Measurements from ENCODE around the gene LINC00237. TPM values are rescaled to one million over a fixed set of nuclear protein-coding genes. Genes with fewer than 3 reads are reported as not detected.

Gene LINC00237
- total RNA-seq, 2 donors from 2014 or later, result 2.0 TPM; not detected in 1

DNA sequence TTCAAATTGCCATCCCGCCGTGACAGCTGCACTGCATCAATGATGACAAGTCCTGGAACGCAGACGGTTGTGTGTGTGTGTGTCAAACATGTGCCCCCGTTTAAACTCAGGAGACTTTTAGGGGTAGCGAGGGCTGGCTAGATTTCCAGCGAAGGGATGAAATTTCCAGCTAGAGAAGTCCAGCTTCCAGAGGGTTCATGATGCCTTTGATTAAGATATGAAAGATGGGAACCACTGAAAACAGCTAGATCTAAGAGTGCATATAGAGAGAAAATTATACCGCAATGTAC, 20.4 kb upstream of the LINC00237 start:
- H3K27me3 ChIP-seq (ENCODE audit: control insufficient read depth, insufficient read depth, low read length, poor library complexity, severe bottlenecking), result no peaks in the 10 kb centered on the region
- Mint-ChIP-seq H3K4me3 (peak overlapping the region; percentile 73), H3K27ac (peak overlapping the region; percentile 8), H3K36me3 (ENCODE audit: low read depth) (peaks cover 6% of the 10 kb centered on the region), H3K9me3 (no peaks in the 10 kb centered on the region), H3K4me1 (peaks cover 40% of the 10 kb centered on the region), H3K27me3 (ENCODE audit: insufficient read depth) (no peaks in the 10 kb centered on the region)
- no peak overlapping the region for H3K27ac ChIP-seq (ENCODE audit: low read depth, low read length)
- 17 to 21% methylated on average over 6 to 8 of the region's 8 CpGs for WGBS, 2 experiments (ENCODE audit: insufficient coverage in 1 of 2, insufficient read length in 1 of 2)
- TF ChIP-seq, protein P1, sequence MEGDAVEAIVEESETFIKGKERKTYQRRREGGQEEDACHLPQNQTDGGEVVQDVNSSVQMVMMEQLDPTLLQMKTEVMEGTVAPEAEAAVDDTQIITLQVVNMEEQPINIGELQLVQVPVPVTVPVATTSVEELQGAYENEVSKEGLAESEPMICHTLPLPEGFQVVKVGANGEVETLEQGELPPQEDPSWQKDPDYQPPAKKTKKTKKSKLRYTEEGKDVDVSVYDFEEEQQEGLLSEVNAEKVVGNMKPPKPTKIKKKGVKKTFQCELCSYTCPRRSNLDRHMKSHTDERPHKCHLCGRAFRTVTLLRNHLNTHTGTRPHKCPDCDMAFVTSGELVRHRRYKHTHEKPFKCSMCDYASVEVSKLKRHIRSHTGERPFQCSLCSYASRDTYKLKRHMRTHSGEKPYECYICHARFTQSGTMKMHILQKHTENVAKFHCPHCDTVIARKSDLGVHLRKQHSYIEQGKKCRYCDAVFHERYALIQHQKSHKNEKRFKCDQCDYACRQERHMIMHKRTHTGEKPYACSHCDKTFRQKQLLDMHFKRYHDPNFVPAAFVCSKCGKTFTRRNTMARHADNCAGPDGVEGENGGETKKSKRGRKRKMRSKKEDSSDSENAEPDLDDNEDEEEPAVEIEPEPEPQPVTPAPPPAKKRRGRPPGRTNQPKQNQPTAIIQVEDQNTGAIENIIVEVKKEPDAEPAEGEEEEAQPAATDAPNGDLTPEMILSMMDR (conservative IDR thresholded peaks at IDR 0.05), result no peak
- peak overlapping the region; percentile 84 for H3K4me3 ChIP-seq (ENCODE audit: low read length)
- no peaks in the 10 kb centered on the region for H3K36me3 ChIP-seq (ENCODE audit: control insufficient read depth, insufficient read depth, low read length)
- no peak for DNase-seq
- peak overlapping the region; percentile 63 for H3K9ac ChIP-seq (ENCODE audit: extremely low read depth, low read length, poor library complexity, severe bottlenecking)
- no peaks in the 10 kb centered on the region for H3K4me1 ChIP-seq (ENCODE audit: control insufficient read depth, insufficient read depth, low read length)
- no peaks in the 10 kb centered on the region for H3K9me3 ChIP-seq (ENCODE audit: control insufficient read depth, low read length)

GRCh38 chr20:21125849-21126580, 19.9 kb upstream of the LINC00237 start, which contains the start of gene KIZ:
KIZ (plus strand) TSS chr20:21126082; CDS start chr20:21126116, 34 bp downstream.
- WGBS, 2 experiments (ENCODE audit: insufficient coverage in 1 of 2, insufficient read length in 1 of 2), result 0% methylated on average over 7 to 66 of the region's 66 CpGs
- peak within 1 kb of the TSS; percentile 14 for H3K27ac ChIP-seq (ENCODE audit: low read depth, low read length)
- peak within 1 kb of the TSS; percentile 91 for H3K27ac Mint-ChIP-seq

GRCh38 chr20:21125072-21125848, 19.1 kb upstream of the LINC00237 start:
- no peaks in the 10 kb centered on the region for H3K27me3 Mint-ChIP-seq (ENCODE audit: insufficient read depth)
- H3K36me3 Mint-ChIP-seq (ENCODE audit: low read depth), result peaks cover 2% of the 10 kb centered on the region
- no peak for DNase-seq
- Histone ChIP-seq H3K27me3 (ENCODE audit: control insufficient read depth, insufficient read depth, low read length, poor library complexity, severe bottlenecking) (no peaks in the 10 kb centered on the region), H3K27ac (ENCODE audit: low read depth, low read length) (no peak overlapping the region), H3K36me3 (ENCODE audit: control insufficient read depth, insufficient read depth, low read length) (no peaks in the 10 kb centered on the region), H3K9me3 (ENCODE audit: control insufficient read depth, low read length) (no peaks in the 10 kb centered on the region), H3K4me3 (ENCODE audit: low read length) (peak overlapping the region; percentile 79), H3K9ac (ENCODE audit: extremely low read depth, low read length, poor library complexity, severe bottlenecking) (peak overlapping the region; percentile 7), H3K4me1 (ENCODE audit: control insufficient read depth, insufficient read depth, low read length) (no peaks in the 10 kb centered on the region)
- H3K9me3 Mint-ChIP-seq, result peaks cover 3% of the 10 kb centered on the region
- TF ChIP-seq, protein P1 (conservative IDR thresholded peaks at IDR 0.05), result peak; percentile 53
- peak overlapping the region; percentile 91 for H3K27ac Mint-ChIP-seq
- WGBS, 2 experiments (ENCODE audit: insufficient coverage in 1 of 2, insufficient read length in 1 of 2), result 9 to 14% methylated on average over 15 to 25 of the region's 25 CpGs
- peak overlapping the region; percentile 73 for H3K4me3 Mint-ChIP-seq
- peaks cover 30% of the 10 kb centered on the region for H3K4me1 Mint-ChIP-seq

More at GRCh38 chr20:21125849-21126580, 19.9 kb upstream of the LINC00237 start, which contains the start of gene KIZ:
- DNase-seq, result peak; percentile 99
- peak within 1 kb of the TSS; percentile 73 for H3K4me3 Mint-ChIP-seq
- TF ChIP-seq, protein P1 (conservative IDR thresholded peaks at IDR 0.05), result peak; percentile 69
- no peaks in the 10 kb centered on the region for H3K27me3 ChIP-seq (ENCODE audit: control insufficient read depth, insufficient read depth, low read length, poor library complexity, severe bottlenecking)
- H3K9ac ChIP-seq (ENCODE audit: extremely low read depth, low read length, poor library complexity, severe bottlenecking), result peak within 1 kb of the TSS; percentile 63
- peak within 1 kb of the TSS; percentile 84 for H3K4me3 ChIP-seq (ENCODE audit: low read length)
- no peaks in the 10 kb centered on the region for H3K36me3 ChIP-seq (ENCODE audit: control insufficient read depth, insufficient read depth, low read length)
- peaks cover 4% of the 10 kb centered on the region for H3K36me3 Mint-ChIP-seq (ENCODE audit: low read depth)
- H3K27me3 Mint-ChIP-seq (ENCODE audit: insufficient read depth), result no peaks in the 10 kb centered on the region
- H3K4me1 ChIP-seq (ENCODE audit: control insufficient read depth, insufficient read depth, low read length), result no peaks in the 10 kb centered on the region
- no peaks in the 10 kb centered on the region for H3K9me3 ChIP-seq (ENCODE audit: control insufficient read depth, low read length)
- peaks cover 35% of the 10 kb centered on the region for H3K4me1 Mint-ChIP-seq
- H3K9me3 Mint-ChIP-seq, result no peaks in the 10 kb centered on the region

All from endodermal cell (in vitro differentiated cells).